Neuronal stem cell (in vitro differentiated cells): ENCODE data around the gene CDH23.
A peak's percentile ranks its signal among the peaks of the same experiment; 100 is the strongest.

Experiments used
- DNase-seq: peaks from one replicate; pipeline ENCODE4 v3.0.0-alpha.2; 2013; ENCODE audit warnings: low spot score
- H2AFZ ChIP-seq: one replicate; pipeline ENCODE4 v1.6.1; 2013; ENCODE audit warnings: mild to moderate bottlenecking, low read length, inconsistent platforms
- H2AK5ac ChIP-seq: 2 replicates; pipeline ENCODE4 v1.6.1; 2013; ENCODE audit warnings: low read depth, mild to moderate bottlenecking, inconsistent platforms, low read length, moderate library complexity, mixed read lengths
- H2BK120ac ChIP-seq: 2 replicates; pipeline ENCODE4 v1.6.1; 2013; ENCODE audit warnings: low read depth, mild to moderate bottlenecking, inconsistent platforms, low read length, moderate library complexity, mixed read lengths
- H2BK12ac ChIP-seq: one replicate; pipeline ENCODE4 v1.6.1; 2013; ENCODE audit warnings: low read length, inconsistent platforms
- H2BK15ac ChIP-seq: 2 replicates; pipeline ENCODE4 v1.6.1; 2013; ENCODE audit warnings: mild to moderate bottlenecking, low read length, inconsistent platforms, mixed read lengths
- H2BK5ac ChIP-seq: one replicate; pipeline ENCODE4 v1.6.1; 2013; ENCODE audit warnings: inconsistent platforms, mild to moderate bottlenecking, low read length, moderate library complexity
- H3K14ac ChIP-seq: one replicate; pipeline ENCODE4 v1.6.1; 2013; ENCODE audit warnings: low read length, inconsistent platforms
- H3K18ac ChIP-seq: 2 replicates; pipeline ENCODE4 v1.6.1; 2013; ENCODE audit warnings: low read length, inconsistent platforms
- H3K23ac ChIP-seq: 2 replicates; pipeline ENCODE4 v1.6.1; 2013; ENCODE audit warnings: low read depth, mild to moderate bottlenecking, mixed read lengths, low read length, inconsistent platforms; ENCODE audit not compliant: poor library complexity
- H3K27ac ChIP-seq: replicated peaks from 3 replicates; pipeline ENCODE4 v1.5.1; 2013; ENCODE audit warnings: low read length, inconsistent platforms
- H3K27me3 ChIP-seq, 3 experiments: 2 replicates each; pipeline ENCODE4 v1.6.1; 2013; ENCODE audit warnings: low read length in 3 of 3, mild to moderate bottlenecking in 2 of 3, inconsistent platforms in 1 of 3, low read depth in 1 of 3, mixed read lengths in 1 of 3, moderate library complexity in 1 of 3; ENCODE audit not compliant: control insufficient read depth in 3 of 3, insufficient read depth in 3 of 3
- H3K36me3 ChIP-seq, 2 donors: replicated peaks in 1 of 2; 2 replicates each; pipeline ENCODE4 v1.6.1; 2013; ENCODE audit warnings: low read length in 2 of 2; ENCODE audit not compliant: control insufficient read depth in 2 of 2, insufficient read depth in 2 of 2
- H3K4ac ChIP-seq: 2 replicates; pipeline ENCODE4 v1.6.1; 2013; ENCODE audit warnings: inconsistent platforms, mild to moderate bottlenecking, low read length, moderate library complexity
- H3K4me1 ChIP-seq, 2 donors: 1 replicate in 1 of 2; 2 replicates in 1 of 2; pipeline ENCODE4 v1.6.1; 2013; ENCODE audit warnings: low read length in 2 of 2, low read depth in 1 of 2; ENCODE audit not compliant: control insufficient read depth in 2 of 2, insufficient read depth in 1 of 2
- H3K4me2 ChIP-seq: one replicate; pipeline ENCODE4 v1.6.1; 2013; ENCODE audit warnings: mild to moderate bottlenecking, low read length, inconsistent platforms; ENCODE audit not compliant: insufficient read depth, poor library complexity, severe bottlenecking
- H3K4me3 ChIP-seq, 2 donors: 2 replicates each; pipeline ENCODE4 v1.5.1; 2013; ENCODE audit warnings: low read length in 2 of 2, mild to moderate bottlenecking in 2 of 2, inconsistent platforms in 1 of 2, moderate library complexity in 1 of 2
- H3K79me1 ChIP-seq: one replicate; pipeline ENCODE4 v1.6.1; 2013; ENCODE audit warnings: low read depth, mild to moderate bottlenecking, inconsistent platforms, low read length, moderate library complexity
- H3K9ac ChIP-seq: one replicate; pipeline ENCODE4 v1.6.1; 2013; ENCODE audit warnings: mild to moderate bottlenecking, low read depth, low read length, inconsistent platforms; ENCODE audit not compliant: poor library complexity
- H3K9me3 ChIP-seq, 2 donors: replicated peaks in 1 of 2; 2 replicates each; pipeline versions ENCODE3 to v1.6.1; 2013; ENCODE audit warnings: low read length in 2 of 2, mild to moderate bottlenecking in 2 of 2, inconsistent platforms in 1 of 2, low read depth in 1 of 2, mixed read lengths in 1 of 2, moderate library complexity in 1 of 2; ENCODE audit not compliant: control insufficient read depth in 2 of 2, insufficient read depth in 1 of 2
- H4K8ac ChIP-seq: one replicate; pipeline ENCODE4 v1.6.1; 2013; ENCODE audit warnings: low read depth, mild to moderate bottlenecking, inconsistent platforms, low read length, moderate library complexity
- H4K91ac ChIP-seq: one replicate; pipeline ENCODE4 v1.6.1; 2013; ENCODE audit warnings: low read length, low read depth, mild to moderate bottlenecking, inconsistent platforms; ENCODE audit not compliant: poor library complexity
- WGBS, 2 donors: extraction: QIAGEN DNeasy Blood & Tissue Kit; methylation state at CpG; one replicate each; pipeline ENCODE4 v1.1.7; 2013; ENCODE audit warnings: missing lambda C conversion rate in 2 of 2, mixed read lengths in 1 of 2; ENCODE audit not compliant: insufficient read length in 2 of 2, insufficient replicate concordance in 1 of 2; ENCODE audit errors: extremely low coverage in 2 of 2; 5-methylcytosine and 5-hydroxymethylcytosine counted together

CDH23 gene

DNA sequence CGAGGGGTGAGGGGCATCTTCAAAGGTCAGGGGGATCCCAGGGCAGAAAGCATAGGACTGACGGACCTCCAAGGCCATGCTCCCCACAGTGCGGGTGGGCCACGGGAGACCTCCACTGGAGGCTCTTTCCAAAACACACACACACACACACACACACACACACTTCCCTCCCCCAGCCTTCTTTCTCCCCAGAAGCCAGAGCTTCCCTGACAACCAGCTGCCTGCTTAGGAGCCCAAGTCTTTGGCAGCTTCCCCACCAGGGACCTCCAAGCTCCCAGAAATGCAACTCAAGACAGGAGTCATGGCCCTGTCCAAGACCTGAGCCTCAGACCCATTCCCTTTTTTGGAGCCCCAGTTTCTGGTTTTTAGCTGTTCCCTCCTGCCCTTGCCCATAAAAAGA lies 323.6 kb downstream of the CDH23 start:
- no peak overlapping the region for H2AFZ ChIP-seq
- no peak for DNase-seq

DNA sequence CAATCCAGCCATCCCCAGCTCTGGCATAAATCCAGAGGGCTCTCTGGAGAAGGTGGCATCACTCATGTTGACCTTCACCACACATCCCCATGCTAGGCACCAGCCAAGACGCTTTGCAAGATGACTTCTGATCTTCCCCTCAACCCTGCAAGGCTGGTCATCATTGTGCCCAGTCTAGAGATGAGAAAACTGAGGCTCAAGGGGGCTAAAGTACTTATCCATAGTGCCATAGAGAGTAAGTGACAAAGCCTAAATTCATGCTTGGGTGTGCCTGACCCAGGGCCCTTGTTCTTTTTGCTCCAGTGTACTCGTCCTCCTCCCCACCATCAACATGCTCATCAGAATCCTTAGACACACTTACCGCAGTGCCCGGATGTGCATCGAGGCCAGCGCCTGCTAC lies 324.6 kb downstream of the CDH23 start:
- Histone ChIP-seq H3K14ac (no peak overlapping the region), H3K79me1 (no peaks in the 10 kb centered on the region), H3K27me3 (peaks cover 0 to 28% (median 0%) of the 10 kb centered on the region in 3 experiments), H2BK12ac (no peak overlapping the region), H2BK5ac (no peak overlapping the region), H2AFZ (no peak overlapping the region), H2BK120ac (no peak overlapping the region), H3K4me2 (no peak overlapping the region), H4K8ac (no peak overlapping the region), H3K36me3 (no peaks in the 10 kb centered on the region), H3K4ac (no peak overlapping the region), H3K18ac (no peak overlapping the region), H3K27ac (no peak overlapping the region), H2AK5ac (no peak overlapping the region), H3K9ac (no peak overlapping the region), H3K23ac (no peak overlapping the region), H3K4me3 (no peak overlapping the region), H2BK15ac (no peak overlapping the region), H3K9me3 (no peaks in the 10 kb centered on the region), H4K91ac (no peak overlapping the region), H3K4me1 (peaks cover 0 to 15% of the 10 kb centered on the region in 2 donors)
- DNase-seq, result no peak
- no CpG with 5 or more reads among the region's 6 CpGs for WGBS, 2 donors

More for the DNA sequence above, 323.6 kb downstream of the CDH23 start:
- Histone ChIP-seq H3K79me1 (no peaks in the 10 kb centered on the region), H2BK15ac (peak overlapping the region; percentile 11), H3K4me3 (no peak overlapping the region), H3K27me3 (peaks cover 0 to 28% (median 0%) of the 10 kb centered on the region in 3 experiments), H3K27ac (no peak overlapping the region), H2BK120ac (peak overlapping the region; percentile 63), H4K91ac (no peak overlapping the region), H3K9ac (no peak overlapping the region), H2BK12ac (no peak overlapping the region), H3K4ac (no peak overlapping the region), H4K8ac (no peak overlapping the region), H3K4me1 (peaks cover 0 to 14% of the 10 kb centered on the region in 2 donors), H3K14ac (no peak overlapping the region), H3K4me2 (no peak overlapping the region), H3K36me3 (no peaks in the 10 kb centered on the region), H2AK5ac (no peak overlapping the region), H2BK5ac (no peak overlapping the region), H3K23ac (no peak overlapping the region), H3K9me3 (no peaks in the 10 kb centered on the region), H3K18ac (peak overlapping the region; percentile 61)
- no CpG with 5 or more reads among the region's 4 CpGs for WGBS, 2 donors

DNA sequence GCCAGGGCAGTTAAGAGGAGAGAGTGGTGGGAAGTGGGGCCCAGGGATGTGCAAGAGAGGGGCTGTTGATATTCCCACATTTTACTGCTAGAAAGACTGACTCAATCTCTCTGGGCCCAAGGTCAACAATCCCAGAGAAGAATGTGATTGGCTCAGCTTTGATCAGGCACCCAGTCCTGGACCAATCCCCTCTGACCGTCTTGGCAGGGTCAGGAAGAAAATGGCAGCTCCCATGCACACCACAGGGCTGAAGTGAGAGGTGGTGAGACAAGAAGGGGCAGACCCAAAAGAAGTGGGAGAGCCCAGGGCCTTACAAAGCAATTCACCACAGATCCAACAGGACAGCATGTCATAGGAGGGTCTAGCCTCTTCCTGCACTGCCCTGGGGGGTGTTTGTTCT lies 326.1 kb downstream of the CDH23 start:
- Histone ChIP-seq H3K9me3 (no peaks in the 10 kb centered on the region), H3K9ac (no peak overlapping the region), H2AFZ (no peak overlapping the region), H4K8ac (no peak overlapping the region), H3K4ac (no peak overlapping the region), H3K27me3 (peaks cover 0 to 26% (median 0%) of the 10 kb centered on the region in 3 experiments), H4K91ac (no peak overlapping the region), H3K23ac (no peak overlapping the region), H2BK120ac (no peak overlapping the region), H2BK15ac (peak overlapping the region; percentile 19), H3K4me1 (peaks cover 0 to 17% of the 10 kb centered on the region in 2 donors), H3K79me1 (no peaks in the 10 kb centered on the region), H2BK12ac (no peak overlapping the region), H2AK5ac (no peak overlapping the region), H3K4me3 (no peak overlapping the region), H3K36me3 (no peaks in the 10 kb centered on the region), H2BK5ac (no peak overlapping the region), H3K4me2 (no peak overlapping the region), H3K14ac (no peak overlapping the region), H3K18ac (no peak overlapping the region), H3K27ac (no peak overlapping the region)
- WGBS, 2 donors, result no CpG with 5 or more reads among the region's 1 CpG
- no peak for DNase-seq

DNA sequence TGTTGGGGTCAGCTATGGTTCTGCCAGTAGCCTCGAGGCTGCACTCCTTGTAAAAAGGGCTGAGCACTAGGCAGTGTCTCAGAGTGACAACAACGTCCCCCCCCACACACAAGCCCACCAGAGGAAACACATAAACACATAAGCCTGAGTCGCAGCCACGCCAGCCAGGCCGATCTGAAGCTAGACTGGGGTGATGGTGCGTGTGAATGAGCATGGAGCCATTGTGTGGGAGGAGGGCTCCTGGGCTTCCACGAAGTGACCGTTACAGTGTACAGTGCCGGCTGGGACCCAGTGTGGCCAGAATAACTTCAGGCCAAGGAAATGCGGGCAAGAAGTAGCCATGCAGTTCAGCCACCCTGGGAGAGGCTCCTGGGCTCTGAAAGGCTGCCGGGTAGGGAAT lies 326.6 kb downstream of the CDH23 start:
- H3K79me1 ChIP-seq, result no peaks in the 10 kb centered on the region
- H3K27me3 ChIP-seq, result peaks cover 0 to 26% (median 0%) of the 10 kb centered on the region in 3 experiments
- peak overlapping the region; percentile 49 for H3K18ac ChIP-seq
- H3K27ac ChIP-seq, result no peak overlapping the region
- no peak overlapping the region for H3K23ac ChIP-seq
- no peak overlapping the region for H2AFZ ChIP-seq
- H2BK15ac ChIP-seq, result peak overlapping the region; percentile 19
- H3K4me3 ChIP-seq, result no peak overlapping the region
- H3K9ac ChIP-seq, result peak overlapping the region; percentile 52
- no peak overlapping the region for H2BK120ac ChIP-seq
- peaks cover 0 to 17% of the 10 kb centered on the region in 2 donors for H3K4me1 ChIP-seq
- no peak overlapping the region for H2BK5ac ChIP-seq
- H3K9me3 ChIP-seq, result no peaks in the 10 kb centered on the region
- no peak overlapping the region for H2AK5ac ChIP-seq
- DNase-seq, result no peak
- H4K91ac ChIP-seq, result no peak overlapping the region
- WGBS, 2 donors, result no CpG with 5 or more reads among the region's 11 CpGs
- no peak overlapping the region for H3K4ac ChIP-seq
- H3K14ac ChIP-seq, result peak overlapping the region; percentile 44
- H3K4me2 ChIP-seq, result no peak overlapping the region
- no peak overlapping the region for H2BK12ac ChIP-seq
- H4K8ac ChIP-seq, result no peak overlapping the region
- H3K36me3 ChIP-seq, result no peaks in the 10 kb centered on the region
